ENCODE results near the gene UPF1.

UPF1 gene

GRCh38 chr19:18898607-18899408 is 67.0 kb downstream of the UPF1 start:
- TF ChIP-seq MAX (IDR thresholded peaks at IDR 0.05) (no peak), FOXM1 (IDR thresholded peaks at IDR 0.05; ENCODE audit: borderline replicate concordance, low read depth) (no peak), CEBPB (IDR thresholded peaks at IDR 0.05) (no peak), TAF1 (IDR thresholded peaks at IDR 0.05; ENCODE audit: low read depth) (no peak), YY1 (IDR thresholded peaks at IDR 0.05; ENCODE audit: low read depth) (no peak), EP300 (IDR thresholded peaks at IDR 0.05; ENCODE audit: borderline replicate concordance) (no peak), REST (IDR thresholded peaks at IDR 0.05; ENCODE audit: low read depth) (no peak), EGR1 (IDR thresholded peaks at IDR 0.05) (no peak), USF1 (IDR thresholded peaks at IDR 0.05) (no peak), ZBTB7A (IDR thresholded peaks at IDR 0.05; ENCODE audit: low read depth) (no peak), CREB1 (IDR thresholded peaks at IDR 0.05; ENCODE audit: low read depth) (no peak), TEAD4 (IDR thresholded peaks at IDR 0.05) (no peak), NFIC (IDR thresholded peaks at IDR 0.05) (no peak), TCF12 (IDR thresholded peaks at IDR 0.05; ENCODE audit: low read depth) (no peak), RAD21 (IDR thresholded peaks at IDR 0.05; ENCODE audit: low read depth) (no peak)

- no peak for TF ChIP-seq YY1 (IDR thresholded peaks at IDR 0.05; ENCODE audit: low read depth)
- no peak for TF ChIP-seq TEAD4 (IDR thresholded peaks at IDR 0.05)
- no peak for TF ChIP-seq EP300 (IDR thresholded peaks at IDR 0.05; ENCODE audit: borderline replicate concordance)
- no peak for TF ChIP-seq MAX (IDR thresholded peaks at IDR 0.05)
These were observed 68.1 kb downstream of the UPF1 start for GRCh38 chr19:18899624-18900560.

GRCh38 chr19:18900700-18901481 is 69.1 kb downstream of the UPF1 start:
- no peak for TF ChIP-seq MAX (IDR thresholded peaks at IDR 0.05)
- no peak for TF ChIP-seq CREB1 (IDR thresholded peaks at IDR 0.05; ENCODE audit: low read depth)
- no peak for TF ChIP-seq RAD21 (IDR thresholded peaks at IDR 0.05; ENCODE audit: low read depth)
- no peak for TF ChIP-seq EGR1 (IDR thresholded peaks at IDR 0.05)
- no peak for TF ChIP-seq NFIC (IDR thresholded peaks at IDR 0.05)

- no peak for TF ChIP-seq EGR1 (IDR thresholded peaks at IDR 0.05)
- TF ChIP-seq FOXM1 (IDR thresholded peaks at IDR 0.05; ENCODE audit: borderline replicate concordance, low read depth), result no peak
- no peak for TF ChIP-seq NFIC (IDR thresholded peaks at IDR 0.05)
- TF ChIP-seq ZBTB7A (IDR thresholded peaks at IDR 0.05; ENCODE audit: low read depth), result no peak
- TF ChIP-seq EP300 (IDR thresholded peaks at IDR 0.05; ENCODE audit: borderline replicate concordance), result no peak
- TF ChIP-seq MAX (IDR thresholded peaks at IDR 0.05), result no peak
- TF ChIP-seq CEBPB (IDR thresholded peaks at IDR 0.05), result no peak
- no peak for TF ChIP-seq REST (IDR thresholded peaks at IDR 0.05; ENCODE audit: low read depth)
- no peak for TF ChIP-seq TCF12 (IDR thresholded peaks at IDR 0.05; ENCODE audit: low read depth)
- no peak for TF ChIP-seq CREB1 (IDR thresholded peaks at IDR 0.05; ENCODE audit: low read depth)
- TF ChIP-seq RAD21 (IDR thresholded peaks at IDR 0.05; ENCODE audit: low read depth), result no peak
- no peak for TF ChIP-seq YY1 (IDR thresholded peaks at IDR 0.05; ENCODE audit: low read depth)
- TF ChIP-seq TEAD4 (IDR thresholded peaks at IDR 0.05), result no peak
- TF ChIP-seq USF1 (IDR thresholded peaks at IDR 0.05), result no peak
- no peak for TF ChIP-seq TAF1 (IDR thresholded peaks at IDR 0.05; ENCODE audit: low read depth)
These were observed 69.7 kb downstream of the UPF1 start for GRCh38 chr19:18901491-18901890.
